Panc1 (cell line): ENCODE measurements around the gene RASSF4.

Experiments
- CTCF ChIP-seq: fragments of 450-650 bp; IDR thresholded peaks from 2 replicates; pipeline ENCODE4 v1.5.1; 2017; ENCODE audit warnings: mild to moderate bottlenecking
- POLR2AphosphoS5 ChIP-seq: IDR thresholded peaks from 2 replicates; pipeline ENCODE4 v1.6.1; 2012; ENCODE audit warnings: mild to moderate bottlenecking, low read depth, low read length, moderate library complexity
- REST ChIP-seq, 2 experiments: IDR thresholded peaks; 2 replicates each; pipeline ENCODE4 v1.6.1; 2011 to 2012; ENCODE audit warnings: low read depth in 2 of 2, control low read depth in 1 of 2, low read length in 1 of 2, mild to moderate bottlenecking in 1 of 2, moderate library complexity in 1 of 2; ENCODE audit not compliant: insufficient read depth in 1 of 2
- SIN3A ChIP-seq: IDR thresholded peaks from 2 replicates; pipeline ENCODE4 v1.6.1; 2012; ENCODE audit warnings: low read depth, mild to moderate bottlenecking, low read length, moderate library complexity, borderline replicate concordance; ENCODE audit not compliant: insufficient read depth

- TF ChIP-seq CTCF (no peak; the same call in 1 of the 2 replicates), REST (IDR thresholded peaks at IDR 0.05; ENCODE audit: insufficient read depth in 1 of 2, low read depth in 2 of 2, low read length in 1 of 2) (no peak), POLR2AphosphoS5 (no peak), SIN3A (no peak)
These were observed 30.7 kb downstream of the RASSF4 start for GRCh38 chr10:44990302-44990655.
